Stimulated activated naive CD8-positive, alpha-beta T cell treated with anti-CD3 and anti-CD28 coated beads, Interleukin-15, Interleukin-2, amounts not matched to agents 100 U/mL and 50 U/mL, for 24 hours (primary cell): ENCODE data around the gene PLXNA3.

Experiments
- ATAC-seq: fragments of 150-1000 bp; cut with Tn5 transposase; one replicate; pipeline ENCODE4 v1.10.0; 2021
- DNase-seq: peaks from one replicate; pipeline ENCODE4 v3.0.0; 2021

Gene PLXNA3

DNA sequence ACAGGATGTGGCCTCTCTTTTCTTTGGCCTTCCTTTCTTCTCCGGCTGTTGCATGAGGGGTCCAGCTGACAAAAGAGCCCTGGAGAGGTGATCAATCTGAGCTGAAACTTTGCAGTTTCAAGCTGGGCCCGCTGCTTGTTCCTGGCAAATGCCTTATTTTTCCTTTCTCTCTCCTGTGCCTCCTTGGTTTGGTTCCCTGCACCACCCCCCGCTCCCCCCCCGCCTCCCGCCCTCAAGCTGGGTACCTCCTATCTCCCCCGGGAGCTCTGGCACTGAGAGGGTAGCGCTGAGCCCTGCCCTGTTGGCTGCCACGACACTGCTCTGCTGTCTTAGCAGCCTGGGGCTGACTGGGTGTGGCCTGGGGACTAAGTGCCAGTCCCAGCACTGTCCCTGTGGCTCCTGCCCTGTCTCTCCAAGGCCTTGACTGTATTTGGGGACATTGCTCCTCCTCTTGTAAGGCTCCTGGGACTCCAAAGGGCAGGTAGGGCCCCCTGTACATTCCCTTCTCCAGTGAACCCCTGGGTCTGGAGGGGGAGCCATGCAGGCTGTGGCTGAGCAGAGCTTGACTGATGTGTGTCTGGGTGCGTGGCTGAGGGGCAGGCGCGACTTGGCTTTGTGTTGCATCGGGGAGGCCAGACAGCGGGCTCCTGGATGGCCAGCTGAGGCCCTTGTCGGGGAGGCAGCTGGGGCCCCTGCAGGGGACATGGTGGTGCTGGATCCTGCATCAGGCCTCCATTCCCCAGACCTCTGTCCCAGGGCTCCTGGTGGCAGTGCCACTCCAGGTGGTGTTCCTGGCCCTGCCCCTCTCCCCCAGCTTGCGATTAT is 1.1 kb downstream of the PLXNA3 start:
- ATAC-seq (peak; percentile 48), DNase-seq (no peak)

DNA sequence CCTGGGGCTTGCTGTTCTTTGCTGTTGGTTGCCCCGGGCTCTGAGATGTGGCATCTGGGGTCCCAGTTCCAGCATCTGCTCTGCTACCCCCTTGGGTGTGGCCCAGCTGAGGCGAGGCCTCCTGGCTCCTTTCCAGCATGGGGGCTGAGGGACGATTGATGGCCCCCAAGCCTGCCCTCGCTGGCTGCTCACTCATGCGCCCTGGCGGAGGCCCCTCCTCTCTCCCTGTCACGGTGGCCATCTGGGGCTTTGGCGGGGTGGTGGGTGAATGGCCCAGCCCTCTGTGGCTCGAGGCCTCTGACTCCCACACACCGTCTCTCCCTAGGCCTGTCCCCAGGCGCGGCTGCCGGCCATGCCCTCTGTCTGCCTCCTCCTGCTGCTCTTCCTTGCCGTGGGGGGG is 1.8 kb downstream of the PLXNA3 start:
- DNase-seq (no peak), ATAC-seq (no peak)

DNA sequence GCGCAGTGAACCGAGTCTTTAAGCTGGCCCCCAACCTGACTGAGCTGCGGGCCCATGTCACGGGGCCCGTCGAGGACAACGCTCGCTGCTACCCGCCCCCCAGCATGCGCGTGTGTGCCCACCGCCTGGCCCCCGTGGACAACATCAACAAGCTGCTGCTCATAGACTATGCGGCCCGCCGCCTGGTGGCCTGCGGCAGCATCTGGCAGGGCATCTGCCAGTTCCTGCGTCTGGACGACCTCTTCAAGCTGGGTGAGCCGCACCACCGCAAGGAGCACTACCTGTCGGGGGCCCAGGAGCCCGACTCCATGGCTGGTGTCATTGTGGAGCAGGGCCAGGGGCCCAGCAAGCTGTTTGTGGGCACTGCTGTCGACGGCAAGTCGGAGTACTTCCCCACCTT is 2.2 kb downstream of the PLXNA3 start:
- DNase-seq, result no peak

DNA sequence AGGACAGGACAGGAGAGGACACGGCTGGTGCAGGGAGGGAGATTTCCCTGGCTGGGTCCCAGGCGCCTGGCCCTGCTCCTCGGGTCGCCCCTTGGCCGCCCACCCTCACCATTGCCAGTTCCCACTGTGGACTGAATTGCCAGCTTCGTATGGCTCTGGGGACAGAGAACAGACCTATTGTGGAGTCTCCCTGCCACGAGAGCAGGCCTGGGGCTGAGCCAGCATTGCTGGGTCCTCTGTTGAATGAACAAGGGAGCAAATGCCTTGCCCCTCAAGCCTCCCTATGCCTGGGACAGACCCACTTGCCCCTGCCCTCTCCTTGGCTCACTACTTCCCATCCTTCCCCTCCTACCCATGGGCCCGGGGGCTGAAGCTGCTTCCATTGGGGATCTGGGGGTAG is 4.3 kb downstream of the PLXNA3 start:
- no peak for DNase-seq
- ATAC-seq, result no peak

More for the DNA sequence above, 2.2 kb downstream of the PLXNA3 start:
- ATAC-seq, result no peak

- ATAC-seq, result no peak
- DNase-seq, result no peak
These were observed 5.6 kb downstream of the PLXNA3 start for GRCh38 chrX:154463611-154464220.

GRCh38 chrX:154464806-154465365 is 6.8 kb downstream of the PLXNA3 start:
- DNase-seq (no peak), ATAC-seq (no peak)

GRCh38 chrX:154465601-154466000 is 7.5 kb downstream of the PLXNA3 start:
- DNase-seq, result no peak
- no peak for ATAC-seq

DNA sequence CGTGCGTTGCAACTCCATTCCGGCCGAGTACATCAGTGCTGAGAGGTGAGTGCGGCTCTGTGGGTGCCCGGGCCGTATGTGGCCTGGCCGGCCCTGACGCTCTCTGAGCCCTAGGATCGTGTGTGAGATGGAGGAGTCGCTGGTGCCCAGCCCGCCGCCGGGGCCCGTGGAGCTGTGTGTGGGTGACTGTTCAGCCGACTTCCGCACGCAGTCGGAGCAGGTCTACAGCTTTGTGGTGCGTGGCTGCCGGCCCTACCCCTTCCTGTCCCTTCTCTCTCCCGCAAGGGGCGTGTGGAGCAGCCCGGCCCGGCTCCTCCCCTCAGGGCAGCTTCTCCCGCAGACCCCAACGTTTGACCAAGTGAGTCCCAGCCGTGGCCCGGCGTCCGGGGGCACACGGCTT is 8.0 kb downstream of the PLXNA3 start:
- DNase-seq, result no peak
- ATAC-seq, result no peak

DNA sequence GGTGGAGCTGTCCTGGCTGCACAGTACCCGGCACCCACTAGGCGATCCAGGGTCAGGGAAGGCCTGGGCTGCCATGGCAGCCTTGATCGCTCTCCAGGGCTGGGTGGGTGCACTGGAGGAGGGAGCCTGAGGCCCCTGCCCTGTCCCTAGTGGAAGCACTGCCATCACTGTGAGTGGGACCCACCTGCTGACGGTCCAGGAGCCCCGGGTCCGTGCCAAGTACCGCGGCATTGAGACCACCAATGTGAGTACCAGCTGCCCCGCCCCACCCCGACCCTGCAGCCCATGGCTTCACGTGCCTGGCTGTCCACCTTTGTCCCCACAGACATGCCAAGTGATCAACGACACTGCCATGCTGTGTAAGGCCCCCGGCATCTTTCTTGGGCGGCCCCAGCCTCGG is 8.8 kb downstream of the PLXNA3 start:
- ATAC-seq (no peak), DNase-seq (no peak)

- ATAC-seq (no peak), DNase-seq (no peak)
These were observed 9.5 kb downstream of the PLXNA3 start for GRCh38 chrX:154467556-154467955.

- ATAC-seq (no peak), DNase-seq (no peak)
These were observed 10.1 kb downstream of the PLXNA3 start for GRCh38 chrX:154468217-154468616.

DNA sequence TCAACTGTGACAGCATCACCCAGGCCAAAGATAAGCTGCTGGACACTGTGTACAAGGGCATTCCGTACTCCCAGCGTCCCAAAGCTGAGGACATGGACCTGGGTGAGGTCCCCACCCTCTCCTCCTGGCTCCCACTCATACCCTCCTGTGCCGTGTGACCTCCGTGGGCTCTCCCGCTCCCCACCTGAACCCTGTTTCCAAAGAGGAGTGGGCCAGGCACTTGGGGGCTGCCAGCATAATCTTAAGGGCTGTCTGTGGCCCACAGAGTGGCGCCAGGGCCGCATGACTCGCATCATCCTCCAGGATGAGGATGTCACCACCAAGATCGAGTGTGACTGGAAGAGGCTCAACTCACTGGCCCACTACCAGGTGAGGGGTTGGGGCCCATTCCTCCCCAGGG is 11.0 kb downstream of the PLXNA3 start:
- DNase-seq (no peak), ATAC-seq (no peak)

DNA sequence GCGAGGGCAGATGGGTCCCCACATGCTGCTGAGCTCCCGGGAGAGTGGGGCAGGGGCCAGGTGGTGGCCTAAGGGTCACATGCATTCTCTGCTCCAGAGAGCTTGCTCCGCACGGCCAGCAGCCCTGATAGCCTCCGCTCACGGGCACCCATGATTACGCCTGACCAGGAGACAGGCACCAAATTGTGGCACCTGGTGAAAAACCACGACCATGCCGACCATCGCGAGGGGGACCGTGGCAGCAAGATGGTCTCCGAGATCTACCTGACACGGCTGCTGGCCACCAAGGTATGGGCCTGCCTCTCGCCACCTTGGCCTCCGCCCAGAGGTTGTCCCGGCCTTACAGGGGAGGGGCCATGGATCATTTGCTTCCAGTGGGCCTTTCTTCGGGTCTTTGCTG is 11.8 kb downstream of the PLXNA3 start:
- ATAC-seq, result no peak
- no peak for DNase-seq

- DNase-seq (no peak), ATAC-seq (no peak)
These were observed 12.4 kb downstream of the PLXNA3 start for GRCh38 chrX:154470434-154470833.

DNA sequence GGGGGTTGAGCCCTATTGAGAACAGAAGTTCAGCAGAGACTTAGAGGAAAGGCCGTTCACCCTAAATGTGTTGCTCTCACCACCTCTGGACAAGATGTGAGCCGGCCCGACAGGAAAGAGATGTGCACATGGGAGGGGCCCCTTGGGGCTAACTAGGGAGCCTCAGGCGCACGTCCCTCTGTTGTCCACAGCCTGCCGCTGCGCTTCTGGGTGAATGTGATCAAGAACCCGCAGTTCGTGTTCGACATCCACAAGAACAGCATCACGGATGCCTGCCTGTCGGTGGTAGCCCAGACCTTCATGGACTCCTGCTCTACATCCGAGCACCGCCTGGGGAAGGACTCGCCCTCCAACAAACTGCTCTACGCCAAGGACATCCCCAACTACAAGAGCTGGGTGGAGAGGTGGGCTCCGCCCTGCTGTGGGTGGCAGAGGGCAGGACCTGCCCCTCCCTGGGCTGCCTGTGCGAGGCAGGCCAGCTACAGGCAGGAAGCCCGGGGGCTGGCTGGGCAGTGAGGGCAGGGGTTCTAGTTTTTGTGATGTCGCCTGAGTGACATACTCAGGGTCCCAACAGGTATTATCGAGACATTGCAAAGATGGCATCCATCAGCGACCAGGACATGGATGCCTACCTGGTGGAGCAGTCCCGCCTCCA is 13.0 kb downstream of the PLXNA3 start:
- DNase-seq (no peak), ATAC-seq (no peak)

- DNase-seq (no peak), ATAC-seq (no peak)
These were observed 14.0 kb downstream of the PLXNA3 start for GRCh38 chrX:154471839-154472684.

GRCh38 chrX:154472685-154473632 is 14.9 kb downstream of the PLXNA3 start:
- DNase-seq (no peak), ATAC-seq (peak; percentile 16)

DNA sequence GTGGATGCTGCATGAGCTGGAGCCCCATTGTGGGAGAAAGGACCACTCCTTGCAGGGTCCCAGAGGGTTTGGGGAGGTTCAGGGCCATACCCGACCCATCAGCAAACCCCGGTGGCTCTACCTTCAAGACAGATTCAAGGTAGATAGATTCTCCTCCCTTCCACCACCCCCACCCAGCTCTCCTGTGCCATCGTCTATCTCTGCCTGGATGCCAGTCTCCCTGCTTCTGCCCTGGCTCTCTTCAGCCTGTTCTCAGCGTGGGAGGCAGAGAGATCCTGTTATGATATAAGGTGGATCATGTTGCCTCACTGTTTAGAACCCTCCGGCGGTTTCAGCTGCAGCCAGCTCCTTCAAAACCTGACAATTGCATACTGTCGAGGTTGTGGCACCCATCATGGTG is 15.6 kb downstream of the PLXNA3 start:
- ATAC-seq (no peak), DNase-seq (no peak)

GRCh38 chrX:154476821-154477220 is 18.7 kb downstream of the PLXNA3 start:
- DNase-seq, result no peak

GRCh38 chrX:154477891-154478477 is 19.9 kb downstream of the PLXNA3 start:
- ATAC-seq (no peak), DNase-seq (no peak)

More at GRCh38 chrX:154476821-154477220, 18.7 kb downstream of the PLXNA3 start:
- ATAC-seq, result no peak
